GM23248 (cell line): ENCODE measurements around the gene LYRM4.

ENCODE experiments used
- EZH2 ChIP-seq: fragments of 200-600 bp; sonication (generic); IDR thresholded peaks from 2 replicates; pipeline ENCODE4 v1.6.1; 2018; ENCODE audit warnings: antibody characterized with exemption, mild to moderate bottlenecking; ENCODE audit not compliant: insufficient read depth, poor library complexity, severe bottlenecking
- EZH2phosphoT487 ChIP-seq: fragments of 200-600 bp; sonication (generic); IDR thresholded peaks from 2 replicates; pipeline ENCODE4 v1.6.1; 2018; ENCODE audit warnings: antibody characterized with exemption, moderate library complexity, mild to moderate bottlenecking, low read depth; ENCODE audit not compliant: insufficient read depth

GRCh38 chr6:5105146-5105545, 155.6 kb downstream of the LYRM4 start:
- TF ChIP-seq EZH2 (no peak), EZH2phosphoT487 (no peak)
